ENCODE measurements around the gene YWHAG.
"Not testable (repeated sequence)": the region's sequence is repeated elsewhere in the genome, so short reads cannot be mapped to it uniquely, and the experiment has no call there.

YWHAG gene

DNA sequence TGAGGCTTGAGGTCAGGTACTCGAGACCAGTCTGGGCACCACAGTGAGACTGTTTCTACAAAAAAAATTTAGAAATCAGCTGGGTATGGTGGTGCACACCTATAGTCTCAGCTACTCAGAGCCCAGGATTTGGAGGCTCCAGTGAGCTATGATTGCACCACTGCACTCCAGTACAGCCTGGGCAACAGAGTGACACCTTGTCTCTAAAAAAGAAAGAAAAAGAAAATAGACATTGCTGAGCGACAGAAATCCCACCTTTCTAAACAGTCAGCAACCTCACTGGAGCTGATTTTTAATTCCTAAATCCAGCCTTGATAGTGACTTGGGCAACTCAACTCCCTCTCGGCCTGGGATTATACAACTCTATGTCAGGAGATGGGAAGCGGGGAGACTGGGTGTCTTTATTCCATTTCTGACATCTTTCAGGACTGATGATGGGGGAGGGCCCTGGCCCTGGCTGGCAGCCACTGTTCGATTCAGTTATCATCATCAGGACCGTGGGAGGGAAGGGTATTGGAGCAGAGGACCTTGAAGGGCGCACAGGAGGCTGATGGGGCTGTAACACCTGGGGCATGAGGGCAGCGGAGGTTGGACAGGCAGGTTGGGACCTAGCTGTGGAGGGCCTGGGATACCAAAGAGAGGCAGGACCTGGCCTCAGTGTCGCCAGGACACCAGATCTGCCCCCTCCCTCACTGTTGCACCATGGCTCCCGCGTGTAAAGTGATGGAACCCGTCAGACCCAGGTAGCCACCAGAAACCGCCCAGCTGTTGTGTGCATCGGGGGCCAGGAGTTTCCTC, 41.6 kb downstream of the YWHAG start:
- TF ChIP-seq, protein P1, sequence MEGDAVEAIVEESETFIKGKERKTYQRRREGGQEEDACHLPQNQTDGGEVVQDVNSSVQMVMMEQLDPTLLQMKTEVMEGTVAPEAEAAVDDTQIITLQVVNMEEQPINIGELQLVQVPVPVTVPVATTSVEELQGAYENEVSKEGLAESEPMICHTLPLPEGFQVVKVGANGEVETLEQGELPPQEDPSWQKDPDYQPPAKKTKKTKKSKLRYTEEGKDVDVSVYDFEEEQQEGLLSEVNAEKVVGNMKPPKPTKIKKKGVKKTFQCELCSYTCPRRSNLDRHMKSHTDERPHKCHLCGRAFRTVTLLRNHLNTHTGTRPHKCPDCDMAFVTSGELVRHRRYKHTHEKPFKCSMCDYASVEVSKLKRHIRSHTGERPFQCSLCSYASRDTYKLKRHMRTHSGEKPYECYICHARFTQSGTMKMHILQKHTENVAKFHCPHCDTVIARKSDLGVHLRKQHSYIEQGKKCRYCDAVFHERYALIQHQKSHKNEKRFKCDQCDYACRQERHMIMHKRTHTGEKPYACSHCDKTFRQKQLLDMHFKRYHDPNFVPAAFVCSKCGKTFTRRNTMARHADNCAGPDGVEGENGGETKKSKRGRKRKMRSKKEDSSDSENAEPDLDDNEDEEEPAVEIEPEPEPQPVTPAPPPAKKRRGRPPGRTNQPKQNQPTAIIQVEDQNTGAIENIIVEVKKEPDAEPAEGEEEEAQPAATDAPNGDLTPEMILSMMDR (IDR thresholded peaks at IDR 0.05; ENCODE audit: insufficient read depth, low read length, missing control alignments): no peak
- no peak for DNase-seq (ENCODE audit: low read depth, low spot score)
- H3K4me3 ChIP-seq (ENCODE audit: low read depth, low read length): peak overlapping the region; percentile 95
- CTCF ChIA-PET: interaction anchor here (0.7 to 13.2 kb wide), 12 partner anchors 9 to 150 kb away, joined by 3 to 345 read pairs (median 8); partner anchors contain the start of gene HSPB1
- POLR2A ChIA-PET: interaction anchor here (0.5 to 2.3 kb wide), 5 partner anchors 12 to 127 kb away, joined by 3 to 11 read pairs (median 3); no protein-coding TSS in a partner anchor

DNA sequence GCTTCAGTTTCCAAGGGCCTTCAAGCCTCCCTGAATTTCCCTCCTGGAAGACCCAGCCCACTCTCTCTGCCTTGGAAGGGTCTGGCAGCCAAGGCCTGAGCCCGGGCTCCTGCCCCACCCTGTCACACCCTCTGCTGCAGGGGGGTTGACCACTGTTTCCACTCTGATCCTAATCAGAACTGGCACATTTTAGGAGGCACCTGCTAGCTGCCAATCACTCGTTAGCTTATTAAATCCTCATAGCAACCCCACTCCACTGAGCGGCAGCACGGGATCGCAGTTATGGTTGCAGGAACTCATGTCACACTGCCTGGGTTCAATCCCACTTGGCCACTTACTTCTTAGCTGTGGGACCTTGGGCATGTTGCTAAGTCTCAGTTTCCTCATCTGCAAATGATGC, 43.4 kb downstream of the YWHAG start:
- TF ChIP-seq, protein P1 (IDR thresholded peaks at IDR 0.05; ENCODE audit: insufficient read depth, low read length, missing control alignments): no peak
- no peak for DNase-seq (ENCODE audit: low read depth, low spot score)
- ChIA-PET CTCF (interaction anchor here (0.7 to 13.2 kb wide), 14 partner anchors 10 to 267 kb away, joined by 3 to 345 read pairs (median 9); partner anchors contain the start of genes HSPB1, MDH2 and STYXL1), POLR2A (no interaction called here)
- H3K4me3 ChIP-seq (ENCODE audit: low read depth, low read length): no peak overlapping the region

DNA sequence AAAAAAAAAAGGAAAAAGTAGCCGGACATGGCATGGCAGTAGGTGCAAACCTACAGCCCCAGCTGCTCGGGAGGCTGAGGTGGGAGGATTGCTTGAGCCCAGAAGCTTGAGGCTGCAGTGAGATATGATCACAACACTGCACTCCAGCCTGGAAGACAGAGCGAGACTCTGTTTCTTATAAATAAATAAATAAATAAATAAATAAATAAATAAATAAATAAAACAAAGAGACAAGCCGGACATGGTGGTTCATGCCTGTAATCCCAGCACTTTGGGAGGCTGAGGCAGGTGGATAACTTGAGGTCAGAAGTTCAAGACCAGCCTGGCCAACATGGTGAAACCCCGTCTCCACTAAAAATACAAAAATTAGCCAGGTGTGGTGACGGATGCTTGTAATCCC, 44.1 kb downstream of the YWHAG start:
- CTCF ChIA-PET: interaction anchor here (0.7 to 13.2 kb wide), 34 partner anchors 10 to 444 kb away, joined by 3 to 345 read pairs (median 4); partner anchors contain the start of genes HSPB1, MDH2 and STYXL1
- POLR2A ChIA-PET: interaction anchor here (0.7 to 1.0 kb wide), 2 partner anchors 18 to 22 kb away, joined by 3 to 5 read pairs; no protein-coding TSS in a partner anchor
- DNase-seq (ENCODE audit: low read depth, low spot score); H3K4me3 ChIP-seq (ENCODE audit: low read depth, low read length): not testable (repeated sequence)

DNA sequence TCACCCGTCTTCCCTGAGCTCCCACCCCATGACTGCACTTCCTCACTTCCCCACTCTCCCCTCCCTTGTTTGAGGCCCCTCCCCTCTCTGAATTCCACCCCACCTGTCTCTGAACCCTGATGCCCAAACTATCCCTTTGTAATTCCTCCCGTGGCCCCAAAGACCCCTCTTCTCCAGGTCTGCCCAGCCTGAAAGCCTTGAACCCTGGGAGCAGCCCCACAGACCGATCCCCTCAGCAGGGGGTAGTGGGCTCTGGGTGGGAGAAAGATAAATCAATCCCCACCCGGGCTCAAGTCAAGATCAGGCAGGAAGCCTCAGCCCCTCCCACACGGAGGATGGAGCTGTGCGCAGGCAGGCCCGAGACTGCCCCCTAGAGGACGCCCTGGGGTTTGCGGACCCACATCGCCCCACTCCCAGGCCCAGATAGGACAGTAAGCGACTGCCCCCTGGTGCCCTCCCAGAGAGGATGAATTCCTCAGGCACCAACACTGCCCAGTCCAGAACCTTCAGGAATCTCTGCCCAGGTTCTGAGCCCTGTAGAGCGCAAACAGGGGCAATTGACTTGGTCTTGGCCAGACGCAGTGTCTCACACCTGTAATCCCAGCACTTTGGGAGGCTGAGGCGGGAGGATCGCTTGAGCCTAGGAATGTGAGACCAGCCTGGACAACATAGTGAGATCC, 44.6 kb downstream of the YWHAG start:
- DNase-seq (ENCODE audit: low read depth, low spot score): peak; percentile 67
- TF ChIP-seq, protein P1 (IDR thresholded peaks at IDR 0.05; ENCODE audit: insufficient read depth, low read length, missing control alignments): peak; percentile 100
- H3K4me3 ChIP-seq (ENCODE audit: low read depth, low read length): no peak overlapping the region
- ChIA-PET POLR2A (interaction anchor here (0.7 to 1.0 kb wide), 3 partner anchors 17 to 22 kb away, joined by 3 to 5 read pairs (median 3); no protein-coding TSS in a partner anchor), CTCF (interaction anchor here (0.6 to 13.2 kb wide), 47 partner anchors 10 to 448 kb away, joined by 3 to 345 read pairs (median 4); partner anchors contain the start of gene HSPB1)

DNA sequence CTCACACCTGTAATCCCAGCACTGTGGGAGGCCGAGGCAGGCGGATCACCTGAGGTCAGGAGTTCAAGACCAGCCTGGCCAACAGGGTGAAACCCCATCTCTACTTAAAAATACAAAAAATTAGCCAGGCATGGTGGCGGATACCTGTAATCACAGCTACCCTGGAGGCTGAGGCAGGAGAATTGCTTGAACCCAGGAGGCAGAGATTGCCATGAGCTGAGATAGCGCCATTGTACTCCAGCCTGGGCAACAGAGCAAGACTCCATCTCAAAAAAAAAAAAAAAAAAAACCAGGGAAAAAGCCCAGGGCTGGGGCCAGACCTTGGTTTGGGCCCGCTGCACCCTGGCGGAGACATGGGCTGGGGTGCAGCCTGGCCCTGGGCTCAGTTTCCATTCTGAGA, 47.0 kb downstream of the YWHAG start:
- ChIA-PET CTCF (interaction anchor here (1.2 to 13.2 kb wide), 7 partner anchors 8 to 145 kb away, joined by 3 to 345 read pairs (median 67); partner anchors contain the start of gene HSPB1), POLR2A (interaction anchor here (2.2 kb wide), 1 partner anchor 9 kb away, joined by 8 read pairs; the partner anchor contains the start of gene HSPB1)
- not testable (repeated sequence) for DNase-seq (ENCODE audit: low read depth, low spot score); H3K4me3 ChIP-seq (ENCODE audit: low read depth, low read length)

DNA sequence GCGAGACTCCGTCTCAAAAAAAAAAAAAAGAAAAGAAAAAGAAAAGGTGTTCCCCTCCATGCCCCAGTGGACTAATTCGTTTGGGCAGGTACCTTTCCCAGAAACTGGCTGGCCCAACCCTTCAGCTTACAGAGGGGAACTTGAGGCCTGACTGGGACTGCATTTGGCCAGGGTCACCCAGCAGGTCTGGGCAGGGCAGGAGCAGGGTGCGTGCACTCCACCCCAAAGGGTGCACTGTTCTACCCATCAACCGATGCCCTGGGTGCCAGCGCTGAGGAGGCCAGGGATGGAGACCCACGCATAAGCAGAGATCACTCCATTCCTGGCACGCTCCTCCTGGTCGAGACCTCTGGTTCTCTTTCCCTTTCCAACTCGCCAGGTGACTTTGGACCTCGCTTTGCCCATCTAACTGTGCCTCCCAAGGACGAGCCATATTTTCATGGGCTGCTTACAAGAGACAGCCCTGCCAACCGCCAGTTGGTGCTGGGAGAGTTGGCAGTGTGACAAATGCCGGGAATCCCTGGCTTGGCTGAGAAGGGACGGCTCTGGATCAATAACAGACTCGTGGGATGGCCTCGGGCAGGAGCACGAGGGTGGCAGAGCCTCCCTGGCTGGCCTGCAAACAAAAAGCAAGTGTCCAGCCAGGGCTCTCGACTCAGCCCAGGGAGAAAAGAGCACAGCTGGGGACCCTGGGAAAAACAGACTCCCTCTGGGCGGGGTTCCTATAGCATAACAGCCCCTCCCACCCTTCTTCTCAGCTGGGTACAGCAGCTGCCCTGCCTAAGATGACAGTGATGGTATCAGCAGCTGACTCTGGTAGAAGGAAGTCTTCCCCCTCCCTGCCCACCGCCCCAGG, 48.5 kb downstream of the YWHAG start:
- POLR2A ChIA-PET: interaction anchor here (2.2 kb wide), 1 partner anchor 7 kb away, joined by 8 read pairs; the partner anchor contains the start of gene HSPB1

DNA sequence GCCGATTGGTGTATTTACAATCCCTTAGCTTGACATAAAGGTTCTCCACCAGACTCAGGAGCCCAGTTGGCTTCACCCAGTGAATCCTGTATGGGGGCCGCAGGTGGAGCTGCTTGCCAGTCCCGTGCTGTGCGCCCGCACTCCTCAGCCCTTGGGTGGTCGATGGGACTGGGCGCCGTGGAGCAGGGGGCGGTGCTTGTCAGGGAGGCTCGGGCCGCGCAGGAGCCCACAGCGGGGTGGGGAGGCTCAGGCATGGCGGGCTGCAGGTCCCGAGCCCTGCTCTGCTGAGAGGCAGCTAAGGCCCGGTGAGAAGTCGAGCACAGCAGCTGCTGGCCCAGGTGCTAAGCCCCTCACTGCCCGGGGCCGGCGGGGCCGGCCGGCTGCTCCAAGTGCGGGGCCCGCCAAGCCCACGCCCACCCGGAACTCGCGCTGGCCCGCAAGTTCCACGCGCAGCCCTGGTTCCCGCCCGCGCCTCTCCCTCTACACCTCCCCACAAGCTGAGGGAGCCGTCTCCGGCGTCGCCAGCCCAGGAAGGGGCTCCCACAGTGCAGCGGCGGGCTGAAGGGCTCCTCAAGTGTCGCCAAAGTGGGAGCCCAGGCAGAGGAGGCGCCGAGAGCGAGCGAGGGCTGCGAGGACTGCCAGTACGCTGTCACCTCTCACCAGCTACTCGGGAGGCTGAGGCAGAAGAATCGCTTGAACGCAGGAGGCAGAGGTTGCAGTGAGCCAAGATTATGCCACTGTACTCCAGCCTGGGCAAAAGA, 49.3 kb downstream of the YWHAG start:
- ChIA-PET CTCF (interaction anchor here (2.2 to 13.2 kb wide), 3 partner anchors 8 to 135 kb away, joined by 8 to 345 read pairs (median 164); no protein-coding TSS in a partner anchor), POLR2A (interaction anchor here (1.6 kb wide), 1 partner anchor 18 kb away, joined by 8 read pairs; no protein-coding TSS in a partner anchor)
- not testable (repeated sequence) for DNase-seq (ENCODE audit: low read depth, low spot score); H3K4me3 ChIP-seq (ENCODE audit: low read depth, low read length)

More for the DNA sequence above, 48.5 kb downstream of the YWHAG start:
- TF ChIP-seq, protein P1 (IDR thresholded peaks at IDR 0.05; ENCODE audit: insufficient read depth, low read length, missing control alignments): no peak
- H3K4me3 ChIP-seq (ENCODE audit: low read depth, low read length): no peak overlapping the region
- CTCF ChIA-PET: interaction anchor here (1.5 to 13.2 kb wide), 4 partner anchors 16 to 135 kb away, joined by 3 to 345 read pairs (median 128); no protein-coding TSS in a partner anchor
- no peak for DNase-seq (ENCODE audit: low read depth, low spot score)

DNA sequence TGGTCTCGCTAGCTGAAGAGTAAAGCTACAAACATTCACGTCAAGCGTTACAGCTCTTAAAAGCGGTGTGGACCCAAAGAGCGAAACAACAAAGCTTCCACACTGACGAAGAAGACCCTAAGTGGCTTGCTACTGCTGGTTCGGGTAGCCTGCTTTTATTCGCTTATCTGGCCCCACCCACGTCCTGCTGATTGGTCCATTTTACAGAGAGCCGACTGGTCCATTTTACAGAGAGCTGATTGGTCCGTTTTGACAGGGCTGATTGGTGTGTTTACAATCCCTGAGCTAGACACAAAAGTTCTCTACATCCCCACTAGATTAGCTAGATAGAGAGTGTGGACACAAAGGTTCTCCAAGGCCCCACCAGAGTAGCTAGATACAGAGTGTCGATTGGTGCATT, 49.9 kb downstream of the YWHAG start:
- CTCF ChIA-PET: interaction anchor here (2.2 to 13.2 kb wide), 3 partner anchors 9 to 134 kb away, joined by 8 to 345 read pairs (median 164); no protein-coding TSS in a partner anchor
- not testable (repeated sequence) for H3K4me3 ChIP-seq (ENCODE audit: low read depth, low read length); DNase-seq (ENCODE audit: low read depth, low spot score)
- POLR2A ChIA-PET: interaction anchor here (1.6 kb wide), 2 partner anchors 11 to 17 kb away, joined by 5 to 8 read pairs; no protein-coding TSS in a partner anchor
